Stimulated activated CD8-positive, alpha-beta memory T cell treated with anti-CD3 and anti-CD28 coated beads, Interleukin-15, amount 100 ng/mL, for 24 hours (primary cell): Measurements from ENCODE around the gene GPR78.
"Not testable (repeated sequence)": the region's sequence is repeated elsewhere in the genome, so short reads cannot be mapped to it uniquely, and the experiment has no call there.

Experiments used
- DNase-seq: peaks from one replicate; pipeline ENCODE4 v3.0.0-alpha.2; 2020; ENCODE audit warnings: low read depth

GPR78 gene

DNA sequence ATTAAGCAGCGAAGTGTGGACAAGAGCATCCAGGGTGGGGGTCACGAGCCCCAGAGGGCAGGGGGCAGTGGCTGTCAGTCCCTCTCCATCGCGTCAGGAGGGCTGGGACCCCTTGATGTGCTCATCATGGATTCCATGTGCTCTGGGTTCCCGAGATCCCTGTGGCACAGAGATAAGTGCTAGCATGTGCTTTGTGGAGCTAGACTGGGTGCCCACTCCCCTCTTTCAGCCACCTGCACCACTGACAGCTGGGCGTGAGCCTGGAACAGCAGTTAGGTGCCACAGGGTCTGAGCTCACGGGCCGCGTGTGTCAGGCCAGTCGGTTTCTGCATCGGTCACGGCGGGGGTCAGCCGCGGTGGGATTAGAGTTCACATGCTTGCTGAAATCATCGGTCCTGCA, 36.6 kb downstream of the GPR78 start:
- DNase-seq: no peak

DNA sequence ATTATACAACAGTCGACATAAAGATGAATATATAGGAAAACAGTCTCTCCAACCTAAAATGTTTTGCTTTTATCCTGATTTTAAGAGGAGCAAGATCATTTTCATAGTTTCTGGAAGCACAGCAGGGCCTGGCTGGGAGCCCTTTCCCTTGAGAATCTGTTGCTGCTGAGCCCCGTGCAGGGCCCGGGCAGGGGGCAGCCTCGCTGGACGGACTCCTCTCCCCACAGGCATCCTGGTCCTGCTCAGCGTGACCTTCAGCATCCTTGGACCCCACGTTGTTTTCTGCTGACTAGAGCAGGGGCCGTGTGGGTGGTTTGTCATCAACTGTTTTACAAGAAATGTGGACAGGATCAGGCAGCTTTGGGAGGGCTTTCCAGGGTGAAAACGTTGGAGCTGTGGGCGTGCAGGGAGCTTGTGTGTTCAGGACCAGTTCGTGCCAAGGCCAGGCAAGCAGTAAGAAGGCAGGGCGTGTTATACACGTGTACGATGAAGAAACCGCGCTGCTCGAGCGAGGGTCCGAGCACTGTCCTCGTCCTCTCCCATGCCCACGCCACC, 37.4 kb downstream of the GPR78 start:
- DNase-seq: no peak

DNA sequence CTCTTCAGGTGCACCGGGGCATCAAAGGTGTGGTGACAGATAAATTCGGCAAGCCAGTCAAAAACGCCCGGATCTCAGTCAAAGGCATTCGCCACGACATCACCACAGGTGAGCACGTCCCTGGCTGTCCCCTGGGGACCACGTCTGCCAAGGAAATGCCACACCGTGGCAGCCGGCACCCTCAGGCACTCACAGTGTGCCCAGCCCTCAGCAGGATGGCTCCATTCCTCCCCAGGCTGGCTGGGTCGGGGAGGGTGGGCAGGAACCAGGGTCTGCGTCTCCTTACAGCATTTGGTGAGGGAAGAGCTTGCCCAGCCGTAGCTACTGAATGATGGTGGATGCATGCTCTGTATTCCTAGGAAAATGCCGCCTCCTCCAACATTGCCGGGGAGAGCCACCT, 38.2 kb downstream of the GPR78 start:
- no peak for DNase-seq

DNA sequence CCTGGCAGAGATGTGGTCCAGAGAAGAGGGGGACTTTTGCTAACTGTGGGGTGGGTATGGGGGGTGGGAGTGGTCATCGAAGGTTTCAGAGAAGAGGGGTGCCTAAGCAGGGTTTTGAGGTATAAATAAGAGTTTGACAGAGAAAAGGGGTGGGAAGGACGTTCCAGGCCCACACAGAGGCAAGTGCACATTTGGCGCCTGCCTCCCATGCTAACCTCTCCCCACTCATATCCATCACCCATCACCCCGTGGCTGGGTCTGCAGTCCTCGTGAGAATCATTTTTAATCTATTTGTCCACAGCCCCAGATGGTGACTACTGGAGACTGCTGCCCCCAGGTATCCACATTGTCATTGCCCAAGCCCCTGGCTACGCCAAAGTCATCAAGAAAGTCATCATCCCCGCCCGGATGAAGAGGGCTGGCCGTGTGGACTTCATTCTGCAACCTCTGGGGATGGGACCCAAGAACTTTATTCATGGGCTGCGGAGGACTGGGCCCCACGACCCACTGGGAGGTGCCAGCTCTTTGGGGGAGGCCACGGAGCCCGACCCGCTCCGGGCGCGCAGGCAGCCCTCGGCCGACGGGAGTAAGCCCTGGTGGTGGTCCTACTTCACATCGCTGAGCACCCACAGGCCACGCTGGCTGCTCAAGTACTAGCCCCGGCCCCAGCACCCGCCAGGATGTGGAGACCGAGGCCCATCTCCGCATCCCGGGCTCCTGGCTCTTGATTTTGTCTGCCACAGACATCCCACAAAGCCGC, 38.9 kb downstream of the GPR78 start:
- DNase-seq: no peak

DNA sequence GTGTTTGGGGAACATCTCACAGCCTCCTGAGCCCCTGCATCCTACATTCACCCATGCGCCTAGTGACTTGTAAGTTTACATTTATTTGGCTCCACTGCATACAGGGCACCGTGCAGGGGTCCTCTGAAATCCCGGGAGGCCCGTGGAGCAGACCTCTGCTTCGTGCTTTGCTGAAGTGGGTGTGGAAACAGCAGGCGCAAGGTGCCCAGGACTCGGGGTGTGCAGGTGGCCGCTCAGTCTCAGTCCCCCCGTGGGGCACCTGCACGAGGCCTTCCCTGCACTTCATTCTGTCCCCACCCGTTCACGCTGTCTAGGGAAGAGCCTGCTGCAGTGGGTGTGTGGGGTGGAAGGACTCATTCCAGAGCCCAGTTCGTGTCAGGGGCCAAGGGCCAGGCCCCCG, 40.9 kb downstream of the GPR78 start:
- not testable (repeated sequence) for DNase-seq

DNA sequence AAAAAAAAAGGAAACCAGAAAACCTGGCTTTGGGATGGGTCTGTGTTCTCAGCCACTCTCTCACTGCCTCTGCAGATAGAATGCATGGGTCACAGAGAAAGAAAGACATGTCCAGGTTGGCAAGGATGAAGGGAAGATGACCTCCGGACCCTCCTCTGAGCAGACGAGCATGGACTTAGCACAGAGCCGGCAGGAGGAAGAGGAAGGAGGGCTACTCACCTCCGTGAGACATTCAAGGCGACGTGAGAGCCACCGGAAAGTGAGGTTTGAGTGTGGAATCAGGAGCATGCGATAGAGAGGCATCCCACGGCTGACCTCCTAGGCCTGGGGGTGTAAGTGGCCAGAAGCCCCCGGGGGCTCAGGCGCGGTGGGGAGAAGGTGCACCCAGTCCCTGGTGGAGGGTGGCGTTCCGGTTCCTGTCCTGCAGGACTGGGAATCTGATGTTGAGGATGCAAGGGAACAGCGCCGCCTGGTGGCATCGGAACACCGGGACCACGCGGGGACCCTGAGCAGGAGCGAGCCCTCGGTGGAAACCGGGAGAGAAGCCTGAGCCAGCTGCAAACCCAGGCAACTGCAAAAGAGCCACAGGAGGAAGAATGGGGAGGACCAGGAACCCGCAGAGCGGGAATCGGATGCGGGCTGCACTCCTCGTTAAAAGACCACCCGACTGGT, 44.5 kb downstream of the GPR78 start:
- DNase-seq: not testable (repeated sequence)

DNA sequence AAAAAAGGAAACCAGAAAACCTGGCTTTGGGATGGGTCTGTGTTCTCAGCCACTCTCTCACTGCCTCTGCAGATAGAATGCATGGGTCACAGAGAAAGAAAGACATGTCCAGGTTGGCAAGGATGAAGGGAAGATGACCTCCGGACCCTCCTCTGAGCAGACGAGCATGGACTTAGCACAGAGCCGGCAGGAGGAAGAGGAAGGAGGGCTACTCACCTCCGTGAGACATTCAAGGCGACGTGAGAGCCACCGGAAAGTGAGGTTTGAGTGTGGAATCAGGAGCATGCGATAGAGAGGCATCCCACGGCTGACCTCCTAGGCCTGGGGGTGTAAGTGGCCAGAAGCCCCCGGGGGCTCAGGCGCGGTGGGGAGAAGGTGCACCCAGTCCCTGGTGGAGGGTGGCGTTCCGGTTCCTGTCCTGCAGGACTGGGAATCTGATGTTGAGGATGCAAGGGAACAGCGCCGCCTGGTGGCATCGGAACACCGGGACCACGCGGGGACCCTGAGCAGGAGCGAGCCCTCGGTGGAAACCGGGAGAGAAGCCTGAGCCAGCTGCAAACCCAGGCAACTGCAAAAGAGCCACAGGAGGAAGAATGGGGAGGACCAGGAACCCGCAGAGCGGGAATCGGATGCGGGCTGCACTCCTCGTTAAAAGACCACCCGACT, 50.2 kb downstream of the GPR78 start:
- DNase-seq: not testable (repeated sequence)

DNA sequence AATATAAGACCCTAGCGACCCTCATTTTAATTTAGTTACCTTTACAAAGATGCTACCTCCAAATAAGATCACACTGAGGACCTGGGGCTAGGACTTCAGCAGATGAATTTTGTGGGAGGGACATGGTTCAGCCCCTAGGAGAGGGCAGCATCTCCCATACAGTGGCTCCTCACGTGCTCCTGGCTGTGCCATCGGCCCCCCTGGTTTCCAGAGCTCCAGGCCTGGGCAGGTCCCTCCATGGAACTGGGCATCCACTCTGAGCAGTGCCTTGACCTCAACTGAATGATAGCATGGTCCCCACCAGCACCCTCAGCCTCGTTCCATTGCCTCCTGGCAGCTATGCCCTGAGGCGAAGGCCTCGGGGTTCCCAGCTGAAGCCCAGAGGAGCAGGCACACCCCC, 51.7 kb downstream of the GPR78 start:
- DNase-seq: not testable (repeated sequence)

DNA sequence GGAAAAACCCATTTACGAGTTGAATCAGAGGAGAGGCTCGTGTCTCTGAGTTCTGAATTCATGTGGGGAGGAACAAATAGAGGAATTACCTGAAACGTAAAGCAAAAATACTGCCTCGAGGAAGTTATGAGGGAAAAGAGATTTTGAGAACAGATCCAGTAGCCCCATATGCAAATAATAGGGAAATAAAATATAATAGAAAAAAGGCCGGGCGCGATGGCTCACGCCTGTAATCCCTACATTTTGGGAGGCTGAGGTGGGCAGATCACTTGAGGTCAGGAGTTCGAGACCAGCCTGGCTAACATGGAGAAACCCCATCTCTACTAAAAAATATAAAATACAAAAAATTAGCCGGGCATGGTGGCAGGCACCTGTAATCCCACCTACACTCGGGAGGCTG, 54.6 kb downstream of the GPR78 start:
- not testable (repeated sequence) for DNase-seq

DNA sequence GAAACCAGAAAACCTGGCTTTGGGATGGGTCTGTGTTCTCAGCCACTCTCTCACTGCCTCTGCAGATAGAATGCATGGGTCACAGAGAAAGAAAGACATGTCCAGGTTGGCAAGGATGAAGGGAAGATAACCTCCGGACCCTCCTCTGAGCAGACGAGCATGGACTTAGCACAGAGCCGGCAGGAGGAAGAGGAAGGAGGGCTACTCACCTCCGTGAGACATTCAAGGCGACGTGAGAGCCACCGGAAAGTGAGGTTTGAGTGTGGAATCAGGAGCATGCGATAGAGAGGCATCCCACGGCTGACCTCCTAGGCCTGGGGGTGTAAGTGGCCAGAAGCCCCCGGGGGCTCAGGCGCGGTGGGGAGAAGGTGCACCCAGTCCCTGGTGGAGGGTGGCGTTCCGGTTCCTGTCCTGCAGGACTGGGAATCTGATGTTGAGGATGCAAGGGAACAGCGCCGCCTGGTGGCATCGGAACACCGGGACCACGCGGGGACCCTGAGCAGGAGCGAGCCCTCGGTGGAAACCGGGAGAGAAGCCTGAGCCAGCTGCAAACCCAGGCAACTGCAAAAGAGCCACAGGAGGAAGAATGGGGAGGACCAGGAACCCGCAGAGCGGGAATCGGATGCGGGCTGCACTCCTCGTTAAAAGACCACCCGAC, 55.8 kb downstream of the GPR78 start:
- not testable (repeated sequence) for DNase-seq
